Parathyroid adenoma (tissue), 2 donors: ENCODE results near the gene AKNA.

Experiments used
- H2AFZ ChIP-seq: fragments of 300-600 bp; sonication (generic); one replicate; pipeline ENCODE4 v1.7.0; 2017; ENCODE audit warnings: antibody characterized with exemption, mild to moderate bottlenecking
- H3K27ac ChIP-seq: fragments of 300-600 bp; sonication (generic); one replicate; pipeline ENCODE4 v1.7.0; 2017
- H3K27me3 ChIP-seq: fragments of 300-600 bp; sonication (generic); one replicate; pipeline ENCODE4 v1.7.0; 2017; ENCODE audit warnings: low read length; ENCODE audit not compliant: control insufficient read depth, insufficient read depth
- H3K36me3 ChIP-seq: fragments of 300-600 bp; sonication (generic); one replicate; pipeline ENCODE4 v1.7.0; 2017; ENCODE audit warnings: low read length; ENCODE audit not compliant: control insufficient read depth, insufficient read depth
- H3K4me1 ChIP-seq: fragments of 300-600 bp; sonication (generic); one replicate; pipeline ENCODE4 v1.7.0; 2017; ENCODE audit warnings: control low read depth
- H3K4me2 ChIP-seq: fragments of 300-600 bp; sonication (generic); one replicate; pipeline ENCODE4 v1.7.0; 2017; ENCODE audit warnings: low read length
- H3K4me3 ChIP-seq: fragments of 300-600 bp; sonication (generic); one replicate; pipeline ENCODE4 v1.7.0; 2017; ENCODE audit warnings: low read depth, low read length
- H3K79me2 ChIP-seq: fragments of 300-600 bp; sonication (generic); one replicate; pipeline ENCODE4 v1.7.0; 2017; ENCODE audit warnings: control low read depth
- H3K9ac ChIP-seq: fragments of 300-600 bp; sonication (generic); one replicate; pipeline ENCODE4 v1.7.0; 2017; ENCODE audit warnings: mild to moderate bottlenecking
- H3K9me3 ChIP-seq: fragments of 300-600 bp; sonication (generic); one replicate; pipeline ENCODE4 v1.7.0; 2017; ENCODE audit warnings: low read length; ENCODE audit not compliant: control insufficient read depth
- TF ChIP-seq, protein P1 (sequence below): fragments of 300-600 bp; sonication (generic); IDR thresholded peaks from one replicate; pipeline ENCODE4 v1.7.0; 2017; ENCODE audit warnings: antibody characterized with exemption, mild to moderate bottlenecking
- donor health status: primary hyperparathyroidism.

Gene AKNA

DNA sequence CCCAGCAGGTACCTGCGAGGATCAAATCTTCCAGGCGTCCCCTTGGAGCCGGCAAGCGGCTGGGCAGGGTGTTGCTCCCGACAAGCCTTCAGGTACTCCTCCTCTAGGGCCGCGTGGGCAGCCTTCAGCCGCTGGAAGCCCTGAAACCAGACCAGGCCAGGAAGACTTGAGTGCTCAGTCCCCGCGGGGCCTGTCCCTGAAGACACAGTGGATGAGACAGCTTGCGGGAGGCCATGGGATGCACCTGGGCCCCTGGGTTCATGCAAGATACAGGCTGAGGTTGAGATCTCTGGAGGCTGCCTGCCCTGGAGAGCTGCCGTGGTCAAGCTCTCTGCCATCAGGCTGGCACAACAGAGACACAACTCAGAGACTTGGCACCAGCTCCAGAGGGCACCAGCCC, 25.4 kb downstream of the AKNA start:
- Histone ChIP-seq H3K27me3 (no peaks in the 10 kb centered on the region), H3K4me2 (no peak overlapping the region), H3K36me3 (no peaks in the 10 kb centered on the region), H2AFZ (no peak overlapping the region), H3K9me3 (no peaks in the 10 kb centered on the region), H3K4me1 (peaks cover 3% of the 10 kb centered on the region), H3K27ac (no peak overlapping the region), H3K9ac (no peak overlapping the region), H3K4me3 (no peak overlapping the region), H3K79me2 (no peaks in the 10 kb centered on the region)
- TF ChIP-seq, protein P1, sequence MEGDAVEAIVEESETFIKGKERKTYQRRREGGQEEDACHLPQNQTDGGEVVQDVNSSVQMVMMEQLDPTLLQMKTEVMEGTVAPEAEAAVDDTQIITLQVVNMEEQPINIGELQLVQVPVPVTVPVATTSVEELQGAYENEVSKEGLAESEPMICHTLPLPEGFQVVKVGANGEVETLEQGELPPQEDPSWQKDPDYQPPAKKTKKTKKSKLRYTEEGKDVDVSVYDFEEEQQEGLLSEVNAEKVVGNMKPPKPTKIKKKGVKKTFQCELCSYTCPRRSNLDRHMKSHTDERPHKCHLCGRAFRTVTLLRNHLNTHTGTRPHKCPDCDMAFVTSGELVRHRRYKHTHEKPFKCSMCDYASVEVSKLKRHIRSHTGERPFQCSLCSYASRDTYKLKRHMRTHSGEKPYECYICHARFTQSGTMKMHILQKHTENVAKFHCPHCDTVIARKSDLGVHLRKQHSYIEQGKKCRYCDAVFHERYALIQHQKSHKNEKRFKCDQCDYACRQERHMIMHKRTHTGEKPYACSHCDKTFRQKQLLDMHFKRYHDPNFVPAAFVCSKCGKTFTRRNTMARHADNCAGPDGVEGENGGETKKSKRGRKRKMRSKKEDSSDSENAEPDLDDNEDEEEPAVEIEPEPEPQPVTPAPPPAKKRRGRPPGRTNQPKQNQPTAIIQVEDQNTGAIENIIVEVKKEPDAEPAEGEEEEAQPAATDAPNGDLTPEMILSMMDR: no peak

DNA sequence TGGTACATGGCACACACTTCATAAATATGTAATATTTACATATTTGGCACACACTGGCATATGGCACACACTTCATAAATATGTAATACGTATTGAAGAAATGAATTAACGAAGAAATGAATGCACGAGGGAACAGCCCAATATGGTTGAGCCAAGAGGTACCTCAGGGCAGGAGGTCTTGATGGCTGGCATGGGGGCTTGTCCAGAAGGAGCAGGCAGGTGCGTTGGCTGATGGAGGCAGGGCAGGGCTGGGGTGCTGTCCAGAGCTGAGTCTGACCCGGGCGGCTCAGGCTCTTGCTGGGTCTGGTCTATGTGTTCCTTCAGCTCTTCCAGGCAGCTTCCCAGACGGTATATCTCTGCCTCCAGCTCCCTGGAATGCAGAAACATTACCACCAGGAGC, 26.2 kb downstream of the AKNA start:
- H3K27me3 ChIP-seq: no peaks in the 10 kb centered on the region
- no peaks in the 10 kb centered on the region for H3K36me3 ChIP-seq

DNA sequence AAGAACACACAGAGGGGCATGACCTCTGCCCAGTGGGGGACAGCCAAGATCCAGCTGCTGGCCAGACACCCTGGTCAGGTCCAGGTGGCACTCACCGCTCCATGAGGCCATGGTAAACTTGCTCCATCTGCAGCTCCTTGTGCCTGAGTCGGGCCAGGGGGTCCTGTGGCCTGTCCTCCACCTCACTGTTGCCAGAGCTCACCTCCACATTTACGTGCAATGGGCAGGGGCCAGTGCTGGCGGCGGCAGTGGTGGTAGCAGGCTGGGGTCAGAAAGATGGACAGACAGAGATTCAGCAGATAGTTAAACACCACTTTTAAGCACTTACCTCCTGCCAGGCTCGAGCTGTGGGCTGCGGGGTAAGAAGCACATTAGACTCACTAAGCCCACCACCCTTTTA, 28.0 kb downstream of the AKNA start:
- Histone ChIP-seq H2AFZ (no peak overlapping the region), H3K4me2 (no peak overlapping the region), H3K36me3 (no peaks in the 10 kb centered on the region), H3K27ac (no peak overlapping the region), H3K9ac (no peak overlapping the region), H3K4me1 (peaks cover 3% of the 10 kb centered on the region), H3K9me3 (no peaks in the 10 kb centered on the region), H3K27me3 (no peaks in the 10 kb centered on the region), H3K79me2 (no peaks in the 10 kb centered on the region), H3K4me3 (no peak overlapping the region)
- TF ChIP-seq, protein P1: no peak

More for the DNA sequence above, 26.2 kb downstream of the AKNA start:
- Histone ChIP-seq H3K27ac (no peak overlapping the region), H3K4me2 (no peak overlapping the region), H3K4me3 (no peak overlapping the region), H3K4me1 (peaks cover 3% of the 10 kb centered on the region), H3K9me3 (no peaks in the 10 kb centered on the region), H2AFZ (no peak overlapping the region), H3K9ac (no peak overlapping the region), H3K79me2 (no peaks in the 10 kb centered on the region)
- TF ChIP-seq, protein P1: no peak

DNA sequence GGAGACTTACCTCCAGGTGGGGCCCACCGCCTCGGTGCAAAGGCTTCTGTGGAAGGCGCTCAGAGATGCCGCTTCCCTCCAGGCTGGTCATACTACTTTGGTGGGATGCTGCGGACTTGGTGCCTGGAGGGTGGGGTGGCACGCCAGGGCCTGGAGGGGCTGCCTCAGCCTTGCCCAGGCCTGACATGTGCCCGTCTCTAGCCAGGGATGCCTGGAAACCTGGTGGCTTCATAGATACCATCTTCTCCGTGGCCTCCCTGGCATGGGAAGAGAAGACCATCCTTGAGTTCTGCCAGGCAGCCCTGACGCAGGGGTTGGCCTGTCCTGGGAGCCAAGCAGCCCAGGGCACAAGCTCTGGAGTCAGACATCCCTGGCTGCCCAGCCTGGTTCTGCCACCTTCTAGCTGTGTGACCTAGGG, 29.9 kb downstream of the AKNA start:
- H2AFZ ChIP-seq: no peak overlapping the region
- H3K4me1 ChIP-seq: no peaks in the 10 kb centered on the region
- H3K4me2 ChIP-seq: no peak overlapping the region
- H3K9ac ChIP-seq: no peak overlapping the region
- H3K9me3 ChIP-seq: no peaks in the 10 kb centered on the region
- no peaks in the 10 kb centered on the region for H3K36me3 ChIP-seq
- no peaks in the 10 kb centered on the region for H3K79me2 ChIP-seq
- no peak overlapping the region for H3K27ac ChIP-seq
- H3K4me3 ChIP-seq: no peak overlapping the region
- TF ChIP-seq, protein P1: no peak
- H3K27me3 ChIP-seq: no peaks in the 10 kb centered on the region

DNA sequence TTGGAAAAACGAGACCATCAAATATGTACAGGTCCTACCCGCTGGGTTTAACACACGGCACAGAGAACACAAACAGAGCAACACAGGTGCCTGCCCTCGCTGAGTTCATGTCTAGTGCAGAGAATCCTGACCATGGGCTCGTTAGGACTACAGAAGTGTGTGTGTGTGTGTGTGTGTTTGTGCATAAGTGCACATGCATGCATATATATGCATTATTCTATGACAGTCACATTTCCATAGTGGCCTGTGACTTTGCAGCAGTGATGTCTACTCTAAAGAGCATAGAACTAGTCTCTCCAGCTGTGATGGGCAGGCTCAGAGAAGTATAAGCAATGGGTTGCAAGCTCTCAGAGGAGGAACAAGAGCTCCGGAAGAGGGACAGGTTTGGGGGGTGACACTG, 30.4 kb downstream of the AKNA start:
- no peaks in the 10 kb centered on the region for H3K79me2 ChIP-seq
- no peak overlapping the region for H3K4me2 ChIP-seq
- H3K27me3 ChIP-seq: no peaks in the 10 kb centered on the region
- no peak overlapping the region for H3K27ac ChIP-seq
- no peak overlapping the region for H2AFZ ChIP-seq
- no peak overlapping the region for H3K4me3 ChIP-seq
- H3K36me3 ChIP-seq: no peaks in the 10 kb centered on the region
- no peaks in the 10 kb centered on the region for H3K9me3 ChIP-seq
- no peak overlapping the region for H3K9ac ChIP-seq
- no peaks in the 10 kb centered on the region for H3K4me1 ChIP-seq
- TF ChIP-seq, protein P1: no peak
